GM12891 (cell line): ENCODE measurements around the gene ARIH2.

Experiments
- DNase-seq: peaks from one replicate; pipeline ENCODE4 v3.0.0; 2011; ENCODE audit warnings: low spot score; ENCODE audit not compliant: insufficient read length
- FAIRE-seq: peaks from 2 replicates; lab custom pipeline; 2011; peaks lifted over from hg19 to GRCh38; lab: Jason Lieb, UNC
- PAX5 ChIP-seq: IDR thresholded peaks from 2 replicates; pipeline ENCODE4 v1.6.1; 2011; ENCODE audit warnings: low read length, moderate library complexity, mild to moderate bottlenecking; ENCODE audit not compliant: insufficient read depth, severe bottlenecking
- POLR2A ChIP-seq: IDR thresholded peaks from 2 replicates; pipeline ENCODE4 v1.6.1; 2011; ENCODE audit warnings: low read depth, low read length, control low read depth
- POLR2AphosphoS5 ChIP-seq: IDR thresholded peaks from 2 replicates; pipeline ENCODE4 v1.6.1; 2011; ENCODE audit warnings: low read depth, low read length, control low read depth
- POU2F2 ChIP-seq: IDR thresholded peaks from 2 replicates; pipeline ENCODE4 v1.6.1; 2011; ENCODE audit warnings: low read depth, mild to moderate bottlenecking, control low read depth, low read length, moderate library complexity
- SPI1 ChIP-seq: IDR thresholded peaks from 2 replicates; pipeline ENCODE4 v1.6.1; 2011; ENCODE audit warnings: low read depth, low read length, control low read depth
- TAF1 ChIP-seq: IDR thresholded peaks from 2 replicates; pipeline ENCODE4 v1.6.1; 2011; ENCODE audit warnings: low read depth, low read length, control low read depth

ARIH2 gene

DNA sequence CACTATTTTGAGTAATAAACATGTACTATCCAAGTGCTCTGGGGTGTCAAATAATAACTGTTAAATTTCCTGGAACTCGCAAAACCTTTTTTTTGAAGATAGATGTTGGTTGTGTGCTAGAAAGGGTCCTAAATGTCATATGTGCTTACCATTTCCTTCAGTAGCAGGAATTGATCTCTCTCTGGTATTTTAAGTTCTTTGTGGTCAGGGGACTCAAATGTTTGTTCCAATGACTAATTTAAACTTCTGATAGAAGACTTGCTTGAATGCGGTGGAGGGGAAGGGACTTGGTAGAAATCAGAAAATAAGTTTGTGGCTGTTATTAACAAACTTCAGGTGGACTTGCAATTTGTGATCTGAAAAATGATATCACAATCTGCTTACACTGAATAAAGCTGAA is 26.8 kb downstream of the ARIH2 start:
- DNase-seq = no peak
- TF ChIP-seq POU2F2 = no peak
- no peak for TF ChIP-seq POLR2AphosphoS5
- TF ChIP-seq POLR2A = no peak
- no peak for TF ChIP-seq PAX5
- TF ChIP-seq TAF1 = no peak
- no peak for TF ChIP-seq SPI1
- peak; percentile 28 for FAIRE-seq

- TF ChIP-seq POLR2A (no peak), PAX5 (no peak), POLR2AphosphoS5 (no peak), TAF1 (no peak), POU2F2 (no peak), SPI1 (no peak)
- FAIRE-seq (no peak), DNase-seq (no peak)
Measured at GRCh38 chr3:48945891-48946549, 27.4 kb downstream of the ARIH2 start.

- no peak for DNase-seq
- FAIRE-seq = peak; percentile 5
- TF ChIP-seq POU2F2 = no peak
Measured at GRCh38 chr3:48949376-48949717, 30.7 kb downstream of the ARIH2 start.

DNA sequence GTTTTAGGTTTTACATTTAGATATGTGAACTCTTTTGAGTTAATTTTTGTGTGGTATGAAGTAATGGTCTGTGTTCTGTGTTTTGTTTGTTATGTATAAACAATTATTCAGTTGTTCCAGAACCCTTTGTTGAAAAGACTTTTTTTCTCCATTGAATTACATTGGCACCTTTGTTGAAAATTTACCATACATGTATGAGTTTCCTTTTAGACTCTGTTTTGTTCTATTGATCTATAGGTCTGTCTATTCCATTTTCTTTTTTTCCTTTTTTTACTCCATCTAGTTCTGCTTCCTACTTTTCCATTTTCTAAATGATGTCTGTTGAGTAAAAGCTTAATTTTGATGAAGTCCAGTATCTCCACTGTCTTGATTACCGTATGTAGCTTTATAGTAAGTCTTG is 31.4 kb downstream of the ARIH2 start:
- TF ChIP-seq POLR2A (no peak), SPI1 (no peak), PAX5 (no peak), POLR2AphosphoS5 (no peak), POU2F2 (no peak), TAF1 (no peak)
- FAIRE-seq (no peak), DNase-seq (no peak)

- FAIRE-seq (no peak), DNase-seq (no peak)
- TF ChIP-seq SPI1 (no peak), POLR2AphosphoS5 (no peak), TAF1 (no peak), POLR2A (no peak), POU2F2 (no peak), PAX5 (no peak)
Measured at GRCh38 chr3:48951764-48952163, 33.1 kb downstream of the ARIH2 start.

- TF ChIP-seq SPI1 (0 out of 2 replicates have a peak, but pooled peaks have one; percentile 14), POU2F2 (no peak), POLR2AphosphoS5 (no peak)
- FAIRE-seq = peak; percentile 91
- no peak for DNase-seq
Measured at GRCh38 chr3:48952510-48953118, 34.0 kb downstream of the ARIH2 start.

DNA sequence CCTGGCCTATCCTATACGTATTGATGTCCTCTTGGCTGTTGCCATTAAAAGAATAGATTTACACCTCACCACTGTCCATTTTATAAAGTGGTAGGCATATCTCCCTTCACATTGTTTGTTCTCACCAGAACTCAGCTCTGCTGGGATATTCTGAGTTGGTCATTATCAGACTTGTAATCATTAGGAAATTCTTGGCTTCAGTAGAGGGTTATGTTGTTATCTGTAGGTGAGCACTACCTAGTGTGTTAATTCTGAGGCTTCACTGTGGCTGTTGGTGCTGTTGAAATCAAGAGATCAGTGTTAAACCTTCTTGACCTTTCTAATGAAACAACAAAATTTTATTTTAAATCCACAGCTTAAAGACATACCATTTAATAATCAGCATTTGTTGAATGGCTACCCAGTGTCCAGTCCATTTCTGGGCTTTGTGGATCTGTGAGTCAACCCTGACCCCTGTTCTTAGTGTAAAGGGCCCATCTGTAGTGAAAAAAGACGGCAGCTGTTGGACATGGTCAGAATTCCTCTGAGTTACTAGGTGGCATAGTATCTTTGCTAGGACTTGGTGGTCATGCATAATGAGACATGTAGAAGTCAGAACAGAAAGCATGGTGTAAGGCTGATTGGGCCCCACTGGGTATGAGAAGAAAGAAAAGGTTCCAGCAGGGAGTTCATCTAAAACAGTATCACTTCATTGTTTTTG is 38.5 kb downstream of the ARIH2 start:
- TF ChIP-seq POU2F2 = no peak
- TF ChIP-seq POLR2AphosphoS5 = no peak
- no peak for TF ChIP-seq TAF1
- no peak for TF ChIP-seq SPI1
- TF ChIP-seq PAX5 = no peak
- TF ChIP-seq POLR2A = no peak

GRCh38 chr3:48960841-48961413 is 42.3 kb downstream of the ARIH2 start:
- no peak for FAIRE-seq
- no peak for DNase-seq
- TF ChIP-seq PAX5 (no peak), POU2F2 (no peak), TAF1 (no peak)

More for the DNA sequence above, 38.5 kb downstream of the ARIH2 start:
- no peak for DNase-seq
- no peak for FAIRE-seq

- FAIRE-seq = no peak
- no peak for TF ChIP-seq POLR2A
- no peak for TF ChIP-seq TAF1
- no peak for TF ChIP-seq POLR2AphosphoS5
- no peak for TF ChIP-seq SPI1
- TF ChIP-seq PAX5 = no peak
- no peak for DNase-seq
Measured at GRCh38 chr3:48962340-48962739, 43.7 kb downstream of the ARIH2 start.
